ENCODE measurements around the gene EGLN1.
"Not testable (repeated sequence)": the region's sequence is repeated elsewhere in the genome, so short reads cannot be mapped to it uniquely, and the experiment has no call there.

EGLN1 gene

GRCh38 chr1:231431665-231432415 is 9.8 kb upstream of the EGLN1 start:
- Mint-ChIP-seq H3K4me3 (no peak overlapping the region), H3K27me3 (ENCODE audit: low read depth) (peaks cover 23% of the 10 kb centered on the region), H3K4me1 (ENCODE audit: low read depth) (no peaks in the 10 kb centered on the region), H3K9me3 (no peaks in the 10 kb centered on the region), H3K27ac (no peak overlapping the region), H3K36me3 (ENCODE audit: low read depth) (peaks cover 2% of the 10 kb centered on the region)
- DNase-seq (ENCODE audit: low spot score): no peak

DNA sequence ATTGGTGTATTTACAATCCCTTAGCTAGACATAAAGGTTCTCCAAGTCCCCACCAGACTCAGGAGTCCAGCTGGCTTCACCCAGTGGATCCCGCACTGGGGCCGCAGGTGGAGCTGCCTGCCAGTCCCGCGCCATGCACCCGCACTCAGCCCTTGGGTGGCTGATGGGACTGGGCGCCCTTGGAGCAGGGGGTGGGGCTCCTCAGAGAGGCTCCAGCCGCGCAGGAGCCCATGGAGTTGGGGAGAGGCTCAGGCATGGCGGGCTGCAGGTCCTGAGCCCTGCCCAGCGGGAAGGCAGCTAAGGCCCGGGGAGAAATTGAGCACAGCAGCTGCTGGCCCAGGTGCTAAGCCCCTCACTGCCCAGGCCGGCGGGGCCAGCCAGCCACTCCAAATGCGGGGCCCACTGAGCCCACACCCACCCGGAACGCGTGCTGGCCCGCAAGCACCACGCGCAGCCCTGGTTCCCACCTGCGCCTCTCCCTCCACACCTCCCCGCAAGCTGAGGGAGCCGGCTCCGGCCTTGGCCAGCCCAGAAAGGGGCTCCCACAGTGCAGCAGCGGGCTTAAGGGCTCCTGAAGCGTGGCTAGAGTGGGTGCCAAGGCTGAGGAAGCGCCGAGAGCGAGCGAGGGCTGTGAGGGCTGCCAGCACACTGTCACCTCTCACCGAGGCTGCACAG is 8.7 kb upstream of the EGLN1 start:
- not testable (repeated sequence) for H3K4me1 Mint-ChIP-seq (ENCODE audit: low read depth); H3K27ac Mint-ChIP-seq; H3K4me3 Mint-ChIP-seq; H3K9me3 Mint-ChIP-seq; DNase-seq (ENCODE audit: low spot score); H3K36me3 Mint-ChIP-seq (ENCODE audit: low read depth)
- H3K27me3 Mint-ChIP-seq (ENCODE audit: low read depth): peaks cover 23% of the 10 kb centered on the region

DNA sequence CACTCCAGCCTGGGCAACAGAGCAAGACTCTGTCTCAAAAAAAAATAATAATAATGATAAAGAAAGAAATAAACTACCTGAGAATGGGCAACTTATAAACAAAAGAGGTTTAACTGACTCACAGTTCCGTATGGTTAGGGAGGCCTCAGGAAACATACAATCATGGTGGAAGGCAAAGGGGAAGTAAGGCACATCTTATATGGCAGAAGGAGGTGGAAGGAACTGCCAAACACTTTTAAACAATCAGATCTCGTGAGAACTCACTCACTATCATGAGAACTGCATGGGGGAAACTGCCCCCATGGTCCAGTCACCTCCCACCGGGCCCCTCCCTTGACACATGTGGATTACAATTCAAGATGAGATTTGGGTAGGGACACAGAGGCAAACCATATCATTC is 6.3 kb upstream of the EGLN1 start:
- H3K9me3 Mint-ChIP-seq: no peaks in the 10 kb centered on the region
- H3K27me3 Mint-ChIP-seq (ENCODE audit: low read depth): peaks cover 35% of the 10 kb centered on the region
- H3K4me1 Mint-ChIP-seq (ENCODE audit: low read depth): peaks cover 6% of the 10 kb centered on the region
- DNase-seq (ENCODE audit: low spot score): no peak
- no peak overlapping the region for H3K27ac Mint-ChIP-seq
- no peak overlapping the region for H3K4me3 Mint-ChIP-seq
- H3K36me3 Mint-ChIP-seq (ENCODE audit: low read depth): peaks cover 2% of the 10 kb centered on the region

DNA sequence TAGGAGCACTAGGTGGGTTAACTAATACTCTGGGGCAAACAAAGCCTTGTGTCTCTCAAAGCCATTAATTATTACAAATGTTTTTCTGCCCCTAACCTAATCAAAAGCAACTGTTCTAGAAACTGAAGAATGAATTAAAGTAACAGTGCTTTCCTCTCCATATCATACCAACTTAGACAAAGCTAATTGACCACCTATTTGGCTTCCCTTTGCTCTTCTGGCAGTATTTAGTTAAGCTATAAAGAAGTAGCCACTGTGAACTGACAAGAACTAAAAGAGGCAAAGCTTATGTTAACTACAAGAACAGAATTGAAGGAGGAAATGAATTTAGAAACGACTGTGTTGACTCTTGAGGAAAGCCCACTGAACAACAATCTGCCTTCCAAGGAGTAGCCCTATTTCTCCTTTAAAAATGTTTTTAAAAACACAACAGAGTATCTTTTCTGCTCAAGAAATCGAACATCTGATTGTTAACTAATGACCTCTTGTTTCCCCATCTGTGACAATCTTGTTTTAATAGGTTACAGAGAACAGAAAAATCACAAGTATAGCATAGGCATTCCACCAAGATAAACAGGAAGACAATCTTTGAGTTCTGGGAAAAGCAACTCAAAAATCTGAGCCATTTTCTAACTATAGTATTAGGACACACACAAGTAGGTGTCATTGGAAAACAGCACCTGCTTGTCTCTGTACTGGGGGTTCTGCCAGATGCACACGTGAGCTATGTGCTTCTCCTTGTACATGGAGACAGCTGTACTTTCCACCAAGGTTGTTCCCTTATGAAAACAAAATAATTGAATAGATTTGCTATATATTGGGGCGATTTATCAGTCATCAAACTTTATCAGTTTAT is 3.1 kb upstream of the EGLN1 start:
- no peak overlapping the region for H3K27ac Mint-ChIP-seq
- no peaks in the 10 kb centered on the region for H3K36me3 Mint-ChIP-seq (ENCODE audit: low read depth)
- no peaks in the 10 kb centered on the region for H3K9me3 Mint-ChIP-seq
- peaks cover 34% of the 10 kb centered on the region for H3K27me3 Mint-ChIP-seq (ENCODE audit: low read depth)
- peaks cover 13% of the 10 kb centered on the region for H3K4me1 Mint-ChIP-seq (ENCODE audit: low read depth)
- no peak overlapping the region for H3K4me3 Mint-ChIP-seq
- no peak for DNase-seq (ENCODE audit: low spot score)

GRCh38 chr1:231423648-231424047 is 1.6 kb upstream of the EGLN1 start:
- H3K4me3 Mint-ChIP-seq: no peak overlapping the region
- H3K4me1 Mint-ChIP-seq (ENCODE audit: low read depth): peaks cover 25% of the 10 kb centered on the region
- no peaks in the 10 kb centered on the region for H3K9me3 Mint-ChIP-seq
- H3K36me3 Mint-ChIP-seq (ENCODE audit: low read depth): peaks cover 10% of the 10 kb centered on the region
- no peak overlapping the region for H3K27ac Mint-ChIP-seq
- DNase-seq (ENCODE audit: low spot score): no peak
- H3K27me3 Mint-ChIP-seq (ENCODE audit: low read depth): peaks cover 31% of the 10 kb centered on the region

DNA sequence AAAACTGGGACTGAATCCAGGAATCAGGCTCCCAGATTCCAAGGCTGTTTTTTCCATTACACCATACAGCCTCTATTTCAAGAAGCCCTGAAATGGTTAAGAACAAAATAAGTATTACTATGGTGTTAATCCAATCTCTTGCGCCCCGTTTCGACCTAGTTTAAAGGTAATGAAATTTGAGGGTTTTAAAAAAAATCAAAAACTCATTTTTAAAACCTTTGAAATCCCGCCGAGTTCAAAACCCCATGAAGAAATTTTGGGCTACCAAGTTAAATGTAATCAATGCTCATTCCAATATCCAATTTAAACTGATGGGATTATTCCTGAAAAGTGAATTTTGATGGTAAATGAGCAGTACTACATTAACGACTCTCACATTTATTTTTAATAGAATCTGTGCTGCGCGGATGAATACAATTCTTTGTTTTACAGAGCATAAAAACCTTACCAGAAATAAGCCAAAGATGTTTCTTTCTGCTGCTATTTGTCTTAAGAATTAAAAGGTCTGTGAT is 767 bp upstream of the EGLN1 start:
- H3K4me1 Mint-ChIP-seq (ENCODE audit: low read depth): peaks cover 33% of the 10 kb centered on the region
- peak overlapping the region; percentile 89 for H3K27ac Mint-ChIP-seq
- peak overlapping the region; percentile 88 for H3K4me3 Mint-ChIP-seq
- H3K27me3 Mint-ChIP-seq (ENCODE audit: low read depth): peaks cover 31% of the 10 kb centered on the region
- no peaks in the 10 kb centered on the region for H3K9me3 Mint-ChIP-seq
- no peak for DNase-seq (ENCODE audit: low spot score)
- H3K36me3 Mint-ChIP-seq (ENCODE audit: low read depth): peaks cover 17% of the 10 kb centered on the region

- Mint-ChIP-seq H3K9me3 (no peaks in the 10 kb centered on the region), H3K36me3 (ENCODE audit: low read depth) (peaks cover 28% of the 10 kb centered on the region), H3K27me3 (ENCODE audit: low read depth) (peaks cover 29% of the 10 kb centered on the region), H3K4me1 (ENCODE audit: low read depth) (peaks cover 46% of the 10 kb centered on the region), H3K4me3 (peak overlapping the region; percentile 72), H3K27ac (peak overlapping the region; percentile 66)
- peak; percentile 57 for DNase-seq (ENCODE audit: low spot score)
These were observed 529 bp downstream of the EGLN1 start for GRCh38 chr1:231421546-231421970.

GRCh38 chr1:231420959-231421545 is 1.0 kb downstream of the EGLN1 start:
- peak overlapping the region; percentile 73 for H3K27ac Mint-ChIP-seq
- H3K27me3 Mint-ChIP-seq (ENCODE audit: low read depth): peaks cover 24% of the 10 kb centered on the region
- no peaks in the 10 kb centered on the region for H3K9me3 Mint-ChIP-seq
- H3K36me3 Mint-ChIP-seq (ENCODE audit: low read depth): peaks cover 28% of the 10 kb centered on the region
- H3K4me1 Mint-ChIP-seq (ENCODE audit: low read depth): peaks cover 46% of the 10 kb centered on the region
- DNase-seq (ENCODE audit: low spot score): peak; percentile 29
- peak overlapping the region; percentile 97 for H3K4me3 Mint-ChIP-seq

DNA sequence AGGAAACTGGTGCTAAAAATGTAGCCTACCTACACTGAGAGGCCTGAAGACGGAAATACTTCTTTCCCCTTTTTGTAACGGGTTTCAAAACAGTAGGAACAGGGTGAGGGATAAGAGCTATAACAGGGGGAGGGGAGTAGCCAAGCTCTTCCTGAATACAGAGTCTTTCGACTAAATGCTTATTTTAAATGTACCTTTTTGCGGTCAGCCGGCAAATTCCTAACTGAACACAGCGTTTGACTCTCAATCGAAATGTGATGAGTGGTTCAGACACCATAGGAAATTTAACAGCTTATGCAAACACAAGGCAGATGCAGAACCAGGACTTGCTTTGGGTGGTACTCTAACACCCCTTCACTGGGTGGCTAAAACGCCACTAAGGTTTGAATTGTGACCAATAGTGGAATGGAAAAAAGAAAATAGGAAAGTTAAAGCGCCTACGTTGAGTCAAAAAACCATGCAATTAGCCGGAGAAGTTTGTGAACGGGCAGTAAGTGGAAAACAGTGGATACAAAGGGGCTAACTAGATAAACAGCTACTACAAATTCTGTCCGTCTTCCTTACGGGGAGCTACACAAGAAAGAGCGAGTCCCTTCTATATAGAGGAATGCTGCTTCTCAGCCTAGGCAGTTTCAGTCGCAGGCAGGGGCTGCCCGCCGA is 1.7 kb downstream of the EGLN1 start:
- H3K36me3 Mint-ChIP-seq (ENCODE audit: low read depth): peaks cover 30% of the 10 kb centered on the region
- peak overlapping the region; percentile 97 for H3K4me3 Mint-ChIP-seq
- no peaks in the 10 kb centered on the region for H3K9me3 Mint-ChIP-seq
- DNase-seq (ENCODE audit: low spot score): no peak
- peak overlapping the region; percentile 73 for H3K27ac Mint-ChIP-seq
- H3K4me1 Mint-ChIP-seq (ENCODE audit: low read depth): peaks cover 47% of the 10 kb centered on the region
- H3K27me3 Mint-ChIP-seq (ENCODE audit: low read depth): peaks cover 20% of the 10 kb centered on the region

GRCh38 chr1:231419738-231420298 is 2.3 kb downstream of the EGLN1 start:
- Mint-ChIP-seq H3K4me3 (peak overlapping the region; percentile 97), H3K36me3 (ENCODE audit: low read depth) (peaks cover 32% of the 10 kb centered on the region), H3K4me1 (ENCODE audit: low read depth) (peaks cover 46% of the 10 kb centered on the region), H3K9me3 (no peaks in the 10 kb centered on the region), H3K27ac (peak overlapping the region; percentile 73), H3K27me3 (ENCODE audit: low read depth) (peaks cover 14% of the 10 kb centered on the region)
- DNase-seq (ENCODE audit: low spot score): no peak

DNA sequence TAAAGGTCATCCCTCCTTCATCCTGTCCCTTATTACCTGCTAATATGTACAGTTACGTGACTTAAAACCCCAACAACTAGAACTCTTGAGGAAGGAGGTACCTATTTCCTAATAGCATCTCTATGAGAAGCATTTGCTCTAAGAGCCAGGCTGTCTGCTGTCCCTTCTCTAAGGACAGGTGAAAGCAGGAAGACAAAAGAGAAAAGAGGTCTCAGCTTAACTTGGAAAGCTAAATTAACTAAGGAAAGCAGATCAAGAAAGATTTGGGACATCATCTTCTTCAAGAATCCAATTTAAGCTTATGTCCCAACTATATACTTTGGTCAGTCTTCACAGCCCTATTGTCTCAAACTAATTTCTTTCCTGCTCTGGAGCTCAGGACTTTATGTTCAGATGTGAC is 2.9 kb downstream of the EGLN1 start:
- no peaks in the 10 kb centered on the region for H3K9me3 Mint-ChIP-seq
- H3K27ac Mint-ChIP-seq: no peak overlapping the region
- H3K27me3 Mint-ChIP-seq (ENCODE audit: low read depth): peaks cover 10% of the 10 kb centered on the region
- H3K4me3 Mint-ChIP-seq: peak overlapping the region; percentile 97
- peaks cover 49% of the 10 kb centered on the region for H3K4me1 Mint-ChIP-seq (ENCODE audit: low read depth)
- no peak for DNase-seq (ENCODE audit: low spot score)
- peaks cover 35% of the 10 kb centered on the region for H3K36me3 Mint-ChIP-seq (ENCODE audit: low read depth)

DNA sequence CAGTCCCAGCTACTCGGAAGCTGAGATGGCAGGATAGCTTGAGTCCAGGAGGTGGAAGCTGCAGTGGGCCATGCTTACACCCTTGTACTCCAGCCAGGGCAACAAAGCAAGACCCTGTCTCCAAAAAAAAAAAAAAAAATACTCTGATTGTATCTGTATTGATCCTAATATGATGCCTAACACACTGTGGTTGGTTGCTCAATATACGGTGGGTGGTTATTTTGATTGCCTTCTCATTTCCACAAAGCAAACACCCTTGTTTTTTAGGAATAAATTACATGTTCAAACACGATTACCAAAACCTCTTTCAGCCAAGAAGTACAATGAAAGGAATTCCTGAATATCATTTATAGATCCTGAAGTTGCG is 3.4 kb downstream of the EGLN1 start:
- no peak for DNase-seq (ENCODE audit: low spot score)
- H3K4me3 Mint-ChIP-seq: peak overlapping the region; percentile 97
- H3K27ac Mint-ChIP-seq: no peak overlapping the region
- H3K27me3 Mint-ChIP-seq (ENCODE audit: low read depth): peaks cover 7% of the 10 kb centered on the region
- no peaks in the 10 kb centered on the region for H3K9me3 Mint-ChIP-seq
- peaks cover 40% of the 10 kb centered on the region for H3K36me3 Mint-ChIP-seq (ENCODE audit: low read depth)
- peaks cover 54% of the 10 kb centered on the region for H3K4me1 Mint-ChIP-seq (ENCODE audit: low read depth)

Data from T-helper 2 cell treated with Interferon-gamma antibody and Interleukin-4, amounts not matched to agents 5 μg/mL and 100 μg/mL, for 36 hours (primary cell).